ENCODE data around the gene COLEC11.
"Not testable (repeated sequence)": the region's sequence is repeated elsewhere in the genome, so short reads cannot be mapped to it uniquely, and the experiment has no call there.

The COLEC11 gene

DNA sequence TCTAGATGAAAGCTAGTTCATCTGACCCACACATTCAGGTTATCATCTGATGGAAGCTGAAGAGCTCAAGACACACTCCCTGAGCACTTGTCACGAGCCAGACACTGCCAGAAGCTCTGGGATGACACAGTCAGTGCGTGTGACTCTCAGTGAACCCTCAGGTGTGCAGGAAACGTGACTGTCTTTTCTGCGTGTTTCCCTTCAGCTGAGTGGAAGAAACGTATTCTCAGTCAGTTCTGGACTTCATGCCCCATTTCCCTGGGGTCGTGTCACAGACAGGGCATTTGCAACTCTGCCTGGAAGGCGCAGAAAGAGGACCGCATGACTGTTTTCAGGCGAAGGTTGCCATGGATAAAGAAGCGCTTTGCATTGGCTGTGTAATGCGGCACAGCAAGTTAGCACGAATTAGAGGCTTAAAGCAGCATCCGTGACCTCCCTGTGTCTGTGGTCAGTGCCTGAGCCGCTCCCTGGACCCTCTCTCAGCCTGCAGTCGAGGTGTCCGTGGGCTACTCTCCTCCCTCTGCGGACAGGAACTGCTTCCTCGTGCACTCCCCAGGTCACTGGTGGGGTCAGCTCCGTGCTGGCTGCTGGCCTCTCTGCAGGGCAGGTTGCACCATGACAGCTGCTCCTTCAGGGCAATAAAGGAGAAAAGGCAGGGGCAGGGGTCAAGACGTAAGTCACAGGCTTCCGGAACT lies 59.8 kb downstream of the COLEC11 start:
- no peak for DNase-seq (ENCODE audit: low read depth)

DNA sequence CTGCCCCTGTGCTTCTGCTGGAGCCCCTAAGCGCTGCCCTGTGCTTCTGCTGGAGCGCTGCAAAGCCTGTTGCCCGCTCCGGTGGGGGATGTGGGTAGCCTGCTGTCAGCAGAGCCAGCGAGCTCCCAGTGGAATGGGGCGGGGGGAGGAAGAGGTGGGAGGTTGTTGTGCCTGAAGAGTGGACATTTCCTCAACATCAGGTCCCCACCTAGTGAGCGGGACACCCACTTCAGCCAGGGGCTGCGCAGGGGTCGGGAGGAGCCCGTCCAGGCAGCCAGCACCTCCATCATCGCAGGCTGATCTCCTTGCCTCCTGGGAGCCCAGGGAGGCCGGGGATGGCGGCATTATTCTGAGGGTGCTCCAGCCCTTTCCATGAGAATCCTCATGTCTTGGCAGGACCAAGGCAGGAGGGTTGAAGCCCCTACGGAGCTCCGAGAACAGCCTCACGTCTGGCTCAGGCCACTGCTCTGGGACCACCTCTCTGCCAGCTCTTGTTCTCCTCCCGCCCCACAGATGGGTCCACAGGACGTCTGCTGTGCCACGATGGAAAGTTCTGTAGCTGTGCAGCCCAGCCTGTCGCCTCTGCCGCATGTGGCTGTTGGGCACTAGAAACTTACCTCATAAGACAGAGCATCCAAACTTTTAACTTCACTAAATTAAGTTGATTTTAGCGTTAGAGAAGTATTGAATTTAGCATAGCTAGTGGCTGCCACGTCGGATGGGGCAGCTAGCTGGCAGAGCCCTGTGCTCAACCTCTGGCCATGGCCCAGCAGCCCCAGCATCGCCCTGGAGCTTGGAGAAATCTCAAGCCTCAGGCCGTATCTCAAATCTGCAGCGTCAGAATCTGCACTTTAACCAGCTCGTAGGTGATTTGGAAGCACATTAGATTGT lies 61.2 kb downstream of the COLEC11 start:
- DNase-seq (ENCODE audit: low read depth) = no peak

DNA sequence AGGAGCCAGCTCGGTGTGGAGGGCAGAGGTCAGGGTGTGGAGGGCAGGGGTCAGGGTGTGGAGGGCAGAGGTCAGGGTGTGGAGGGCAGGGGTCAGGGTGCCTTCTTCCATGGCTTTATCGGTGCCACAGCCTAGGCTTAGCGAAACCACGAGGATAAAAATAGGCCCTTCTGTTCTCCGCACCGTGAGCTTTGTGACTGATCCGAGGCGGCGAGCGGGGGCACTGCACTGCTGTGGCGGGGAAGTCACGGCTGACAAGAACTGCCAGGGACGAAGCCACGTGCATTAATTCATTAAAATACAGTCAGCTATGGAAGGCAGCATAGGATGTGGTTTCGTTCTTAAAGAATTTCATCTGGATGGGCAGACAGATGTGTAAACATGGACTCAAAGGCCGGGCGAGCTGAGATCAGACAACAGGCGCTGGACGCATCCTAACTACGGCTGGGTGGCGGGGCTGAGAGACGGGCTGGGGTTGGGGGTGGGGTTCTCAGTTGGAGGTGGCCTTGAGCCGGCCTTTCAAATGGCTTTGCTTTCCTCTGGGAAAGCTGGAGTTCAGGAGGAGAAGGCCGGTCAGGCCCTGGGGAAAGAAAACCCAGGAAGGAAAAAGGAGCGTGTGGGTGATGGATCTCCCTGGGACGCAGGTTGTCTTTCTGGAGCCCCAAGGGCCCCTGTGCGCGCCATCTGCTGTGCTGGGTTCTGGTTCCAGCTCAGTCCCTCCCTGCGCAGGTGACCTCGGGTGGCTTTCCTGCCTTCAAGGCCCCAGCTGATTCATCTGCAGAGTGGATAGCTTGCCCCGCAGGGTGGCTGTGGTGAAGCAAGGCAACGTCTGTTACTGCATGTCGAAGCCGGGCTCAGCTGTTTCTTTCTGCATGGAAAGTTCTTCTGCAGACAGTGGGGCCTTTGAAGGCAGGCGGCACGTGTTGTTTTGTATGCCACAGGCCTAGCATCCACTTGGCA lies 62.1 kb downstream of the COLEC11 start:
- no peak for DNase-seq (ENCODE audit: low read depth)

DNA sequence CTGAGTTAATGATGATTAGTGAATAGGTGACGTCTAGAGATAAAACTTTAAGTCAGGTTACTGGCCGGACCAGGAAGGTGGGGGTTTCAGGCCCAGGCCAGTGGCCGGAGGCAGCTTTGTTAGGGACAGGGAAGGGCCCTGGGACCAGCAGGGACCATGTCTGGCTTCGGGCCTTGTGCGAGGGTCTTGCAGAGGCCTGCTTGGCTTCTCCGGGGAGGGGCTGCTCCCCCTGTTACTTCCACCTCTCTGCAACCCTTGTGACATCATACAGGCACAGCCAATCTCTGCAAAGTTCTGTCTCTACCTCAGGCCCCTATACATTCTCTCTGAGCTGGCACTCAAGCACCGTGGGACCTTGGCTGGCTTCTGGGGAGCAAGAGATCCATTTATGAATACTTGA lies 63.0 kb downstream of the COLEC11 start, which contains the start of gene ALLC:
ALLC (plus strand) TSS at position 320 of the 400 bp plus-strand sequence. CDS start 12,958 bp downstream, outside the sequence.
- no peak for DNase-seq (ENCODE audit: low read depth)

DNA sequence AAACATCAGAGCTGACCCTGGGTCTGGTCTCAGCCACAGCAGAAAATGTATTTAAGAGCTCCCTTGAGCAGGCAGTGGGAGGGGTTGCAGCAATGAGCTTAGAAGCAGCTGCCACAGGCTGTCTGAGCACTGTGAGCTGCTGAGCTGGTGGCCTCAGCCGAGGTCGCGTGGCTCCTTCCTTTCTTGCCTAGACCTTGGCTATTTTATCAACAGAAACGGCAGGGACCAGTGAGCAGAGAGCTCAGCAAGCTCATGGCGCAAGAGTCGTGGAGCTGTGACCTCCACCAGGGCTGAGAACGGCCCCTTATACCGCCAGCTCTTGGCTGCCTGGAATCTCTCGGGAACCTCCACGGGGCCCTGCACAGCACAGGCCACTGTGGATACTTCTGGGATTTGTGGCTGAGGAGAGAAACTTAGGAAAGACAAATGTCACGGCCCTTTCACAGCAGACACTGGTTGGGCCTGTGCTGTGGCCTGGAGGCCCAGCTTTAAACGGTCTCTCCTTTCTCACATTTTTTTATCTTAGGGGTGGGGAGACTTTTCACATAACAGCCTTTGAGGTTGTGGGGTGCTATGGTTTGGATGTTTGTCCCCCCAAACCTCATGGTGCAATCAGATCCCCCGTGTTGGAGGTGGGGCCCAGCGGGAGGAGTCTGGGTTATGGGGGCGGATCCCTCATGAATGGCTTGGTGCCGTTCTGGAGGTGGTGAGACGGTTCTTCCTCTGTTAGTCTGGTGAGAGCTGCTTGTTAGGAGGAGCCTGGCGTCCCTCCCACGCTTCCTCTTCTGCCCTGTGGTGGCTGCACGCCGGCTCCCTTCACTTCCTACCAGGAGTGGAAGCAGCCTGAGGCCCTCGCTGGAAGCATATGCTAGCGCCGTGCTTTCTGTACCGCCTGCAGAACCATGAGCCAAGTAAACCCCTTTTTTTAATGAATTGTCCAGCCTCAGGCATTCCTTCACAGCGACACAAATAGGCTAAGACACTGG lies 64.8 kb downstream of the COLEC11 start:
- no peak for DNase-seq (ENCODE audit: low read depth)

DNA sequence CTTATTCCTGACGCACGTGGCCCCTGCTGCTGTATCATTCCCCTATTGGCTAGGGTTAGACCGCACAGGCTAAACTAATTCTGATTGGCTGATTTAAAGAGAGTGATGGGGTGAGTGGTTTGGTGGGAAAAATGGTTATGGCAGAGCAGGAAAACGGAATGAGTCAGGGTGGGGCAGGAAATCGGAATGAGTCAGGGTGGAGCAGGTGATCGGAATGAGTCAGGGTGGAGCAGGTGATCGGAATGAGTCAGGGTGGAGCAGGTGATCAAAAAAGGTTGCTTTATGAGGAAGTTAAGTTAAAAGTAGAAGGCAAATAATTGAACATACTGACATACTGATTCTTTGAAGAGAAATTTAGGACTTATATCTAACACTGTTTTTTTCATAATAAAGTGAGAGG lies 65.7 kb downstream of the COLEC11 start:
- DNase-seq (ENCODE audit: low read depth) = not testable (repeated sequence)

DNA sequence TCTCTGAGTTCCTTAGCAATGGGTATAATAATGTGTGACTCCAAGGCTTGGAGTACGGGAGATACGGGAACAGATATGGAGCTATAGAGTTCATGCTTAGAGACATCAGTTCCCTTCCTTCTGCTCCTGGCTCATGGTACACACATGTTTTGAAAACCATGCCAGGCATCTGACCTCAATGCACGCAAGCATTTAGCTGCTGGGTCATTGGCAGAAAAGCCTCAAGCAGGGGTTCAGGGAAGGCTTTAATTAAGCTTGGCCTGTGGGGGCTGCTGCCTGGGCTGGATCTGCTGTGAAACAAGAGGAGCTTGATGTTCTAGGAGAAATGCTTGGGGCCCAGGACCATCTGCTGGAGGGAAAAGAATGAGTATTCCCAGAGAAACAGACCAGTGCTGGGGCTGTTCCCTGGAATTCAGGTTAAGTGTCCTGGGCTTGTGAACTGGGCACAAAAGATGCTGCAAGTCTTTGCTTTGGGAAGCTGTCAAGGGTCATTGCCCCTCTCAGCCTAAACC lies 66.3 kb downstream of the COLEC11 start:
- no peak for DNase-seq (ENCODE audit: low read depth)

DNA sequence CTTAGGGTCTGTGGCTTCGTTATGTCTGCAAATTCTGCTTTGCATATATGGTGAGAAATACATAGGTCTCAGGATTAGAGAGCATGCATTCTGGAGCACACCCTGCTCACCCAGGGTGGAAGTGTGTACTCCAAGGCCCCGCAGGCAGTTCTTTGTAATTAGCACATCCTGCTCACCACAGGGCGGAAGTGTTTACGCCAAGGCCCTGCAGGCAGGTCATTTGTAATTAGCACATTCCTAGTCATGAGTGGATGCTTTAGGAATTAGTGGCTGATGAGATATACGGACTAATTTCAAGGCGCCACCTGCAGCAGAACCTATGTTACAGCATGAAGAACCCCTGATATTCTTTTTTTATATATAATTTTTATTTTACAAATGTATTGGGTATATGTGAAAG lies 67.3 kb downstream of the COLEC11 start:
- DNase-seq (ENCODE audit: low read depth) = no peak

DNA sequence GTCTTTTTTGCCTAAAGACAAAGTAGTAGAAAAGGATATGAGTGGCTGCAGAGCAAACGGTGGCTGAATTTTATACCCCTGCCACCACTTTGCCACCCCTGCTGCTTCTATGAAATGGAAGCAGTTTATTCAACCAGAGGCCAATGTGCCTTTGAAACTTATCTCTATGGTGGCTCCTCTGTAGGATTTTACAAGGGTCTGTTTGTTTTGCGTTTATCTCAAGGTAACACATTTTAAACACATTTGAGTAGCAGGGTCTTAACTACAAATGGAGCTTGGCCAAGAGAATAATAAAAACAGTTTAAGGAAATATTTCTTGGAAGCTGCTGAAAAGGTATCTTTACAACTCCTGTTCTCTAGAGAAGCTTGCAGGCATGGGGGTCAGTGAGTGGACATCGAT lies 69.2 kb downstream of the COLEC11 start:
- DNase-seq (ENCODE audit: low read depth) = no peak

DNA sequence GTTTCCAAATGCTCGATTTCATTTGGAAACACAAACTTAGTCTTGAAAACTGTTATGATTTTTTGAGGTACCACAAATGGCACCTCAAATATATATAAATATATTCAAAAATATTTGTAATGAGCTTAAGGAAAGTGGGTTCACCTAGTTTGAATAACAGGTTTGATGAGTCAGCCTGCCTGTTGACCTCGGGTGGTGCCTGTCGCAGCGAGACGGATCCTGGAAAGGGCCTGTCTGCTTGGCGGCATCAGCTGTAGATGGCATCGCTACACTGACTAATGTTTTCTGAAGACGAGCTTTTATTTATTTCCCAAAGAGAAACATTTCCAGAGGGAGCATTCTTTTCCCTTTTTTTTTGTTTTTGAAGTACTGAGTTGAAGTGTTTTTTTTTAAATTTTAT lies 70.0 kb downstream of the COLEC11 start:
- no peak for DNase-seq (ENCODE audit: low read depth)

DNA sequence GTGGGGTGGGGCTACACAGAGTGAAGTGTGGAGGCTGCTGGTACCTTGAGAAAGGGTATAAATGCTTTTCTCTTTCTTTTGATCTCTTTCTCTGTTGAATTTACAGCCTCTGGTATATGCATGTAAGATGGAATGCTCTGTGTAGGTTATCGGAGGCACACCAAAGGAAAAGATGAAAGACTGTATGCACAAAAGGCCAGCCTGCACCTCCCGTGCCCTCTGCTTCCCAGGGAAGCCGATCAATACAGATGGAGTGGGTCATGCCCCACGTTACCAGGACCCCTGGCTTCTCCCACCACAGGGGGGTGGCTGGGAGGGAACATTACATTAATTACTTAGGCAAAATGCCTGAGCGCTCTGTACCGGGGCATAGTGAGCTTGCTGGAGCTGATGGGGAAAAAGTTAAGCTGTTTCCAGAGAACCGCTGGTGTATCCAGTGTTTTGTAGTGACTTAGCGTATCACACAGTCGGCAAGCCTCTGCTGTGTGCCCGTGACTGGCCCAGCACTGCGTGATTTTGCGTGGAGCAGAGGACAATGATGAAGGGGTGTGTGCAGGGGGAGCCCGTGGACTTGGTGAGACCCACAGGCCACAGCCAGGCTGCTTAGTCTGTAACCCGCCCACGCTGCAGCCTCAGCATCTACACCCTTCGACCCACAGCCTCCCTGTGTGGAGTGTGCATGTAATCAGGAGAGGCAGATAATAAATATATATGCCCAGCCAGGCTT lies 71.1 kb downstream of the COLEC11 start:
- no peak for DNase-seq (ENCODE audit: low read depth)

DNA sequence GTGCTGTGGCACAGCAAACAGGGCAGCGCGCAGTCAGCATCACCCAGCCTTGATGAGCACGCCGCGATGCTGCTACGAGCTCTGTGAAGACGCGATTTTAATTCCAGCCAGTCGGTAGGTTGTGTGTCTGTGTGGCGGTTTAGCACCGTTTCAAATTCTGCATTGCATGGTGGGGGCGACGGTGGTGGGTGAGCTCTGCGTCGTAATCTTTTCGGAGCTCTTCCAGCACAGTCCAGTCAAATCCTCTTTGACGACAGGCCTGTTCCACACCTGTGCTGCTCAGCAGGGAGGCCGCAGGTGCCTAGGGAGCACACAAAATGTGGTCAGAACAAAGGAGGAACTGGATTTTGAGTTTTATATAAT lies 71.7 kb downstream of the COLEC11 start:
- DNase-seq (ENCODE audit: low read depth) = no peak

DNA sequence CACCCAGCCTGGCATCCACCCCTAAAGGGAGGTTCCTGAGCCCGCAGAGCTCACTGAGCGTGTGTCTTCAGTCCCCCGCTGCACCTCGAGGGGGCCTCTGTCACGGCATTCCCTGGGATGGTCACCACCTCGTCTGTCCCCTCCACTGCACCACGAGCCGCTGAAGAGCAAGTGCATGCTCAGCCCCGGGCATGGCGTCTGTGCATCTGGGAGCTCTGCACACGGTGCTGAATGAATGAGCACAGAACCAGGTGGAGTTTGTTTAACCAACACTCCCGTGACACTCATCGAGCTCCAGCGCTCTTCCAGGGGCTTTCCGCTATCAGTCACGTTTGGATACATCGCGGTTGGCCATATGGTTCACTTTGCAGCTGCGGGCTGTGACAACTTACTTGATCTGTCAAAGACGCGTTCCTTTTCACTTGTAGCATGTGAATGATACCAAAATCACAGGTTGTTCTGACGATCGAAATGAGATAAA lies 72.3 kb downstream of the COLEC11 start:
- no peak for DNase-seq (ENCODE audit: low read depth)

DNA sequence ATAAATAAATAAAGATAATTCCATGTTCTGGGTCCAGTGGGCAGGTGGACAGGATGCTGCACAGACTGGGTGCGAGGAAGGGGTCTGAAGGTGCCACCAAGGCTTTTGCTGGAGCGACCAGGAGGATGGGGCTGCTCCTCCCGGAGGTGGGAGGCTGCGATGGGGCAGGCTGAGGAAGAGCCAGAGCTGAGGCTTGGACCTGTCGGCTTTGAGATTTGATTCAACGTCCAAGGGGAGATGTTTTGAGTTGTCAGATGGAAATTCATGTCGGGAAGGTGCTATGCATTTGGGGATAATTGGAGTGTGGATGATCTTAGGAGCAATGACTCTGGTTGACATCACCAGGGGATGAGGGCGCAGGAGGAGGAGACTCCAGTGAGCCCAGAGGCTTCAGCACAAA lies 74.7 kb downstream of the COLEC11 start:
- no peak for DNase-seq (ENCODE audit: low read depth)

DNA sequence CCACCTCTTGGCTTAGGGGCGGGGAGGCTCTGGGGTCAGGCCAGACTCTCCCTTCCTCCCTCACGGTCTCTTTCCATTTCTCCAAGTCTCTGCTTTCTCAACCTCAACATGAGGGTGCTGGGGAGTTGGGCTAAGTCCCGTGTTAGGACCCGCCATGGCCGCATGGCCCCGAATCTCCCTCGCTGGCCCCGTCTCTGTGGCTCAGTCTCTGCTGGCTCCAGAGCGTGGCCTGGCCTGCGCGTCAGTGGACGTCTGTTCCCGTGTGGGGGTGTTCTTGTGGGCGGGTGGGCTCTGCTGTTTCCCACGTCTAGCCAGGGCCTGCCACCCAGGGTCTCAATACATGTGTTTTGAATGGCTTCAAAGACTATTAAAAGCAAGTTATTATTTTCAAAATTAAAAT lies 75.5 kb downstream of the COLEC11 start:
- no peak for DNase-seq (ENCODE audit: low read depth)

DNA sequence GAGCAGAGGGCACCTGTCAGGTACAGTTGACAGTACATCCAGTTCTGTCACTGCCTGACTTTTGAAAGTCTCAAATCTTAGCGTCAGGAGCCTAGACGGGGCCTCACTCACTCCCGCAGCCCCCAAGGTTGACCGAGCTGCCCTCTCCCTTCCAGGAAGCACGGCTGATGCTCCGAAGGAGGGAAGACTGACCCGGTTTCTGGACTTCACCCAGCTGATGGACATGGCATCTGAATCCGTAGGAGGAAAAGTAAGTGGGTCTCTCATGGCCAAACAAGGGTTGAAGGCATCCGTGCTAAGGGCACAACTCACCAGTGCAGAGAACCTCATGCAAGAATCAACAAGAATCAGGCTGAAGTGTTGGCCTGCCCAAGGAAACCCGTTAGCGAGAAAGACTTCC lies 76.0 kb downstream of the COLEC11 start:
- DNase-seq (ENCODE audit: low read depth) = no peak

DNA sequence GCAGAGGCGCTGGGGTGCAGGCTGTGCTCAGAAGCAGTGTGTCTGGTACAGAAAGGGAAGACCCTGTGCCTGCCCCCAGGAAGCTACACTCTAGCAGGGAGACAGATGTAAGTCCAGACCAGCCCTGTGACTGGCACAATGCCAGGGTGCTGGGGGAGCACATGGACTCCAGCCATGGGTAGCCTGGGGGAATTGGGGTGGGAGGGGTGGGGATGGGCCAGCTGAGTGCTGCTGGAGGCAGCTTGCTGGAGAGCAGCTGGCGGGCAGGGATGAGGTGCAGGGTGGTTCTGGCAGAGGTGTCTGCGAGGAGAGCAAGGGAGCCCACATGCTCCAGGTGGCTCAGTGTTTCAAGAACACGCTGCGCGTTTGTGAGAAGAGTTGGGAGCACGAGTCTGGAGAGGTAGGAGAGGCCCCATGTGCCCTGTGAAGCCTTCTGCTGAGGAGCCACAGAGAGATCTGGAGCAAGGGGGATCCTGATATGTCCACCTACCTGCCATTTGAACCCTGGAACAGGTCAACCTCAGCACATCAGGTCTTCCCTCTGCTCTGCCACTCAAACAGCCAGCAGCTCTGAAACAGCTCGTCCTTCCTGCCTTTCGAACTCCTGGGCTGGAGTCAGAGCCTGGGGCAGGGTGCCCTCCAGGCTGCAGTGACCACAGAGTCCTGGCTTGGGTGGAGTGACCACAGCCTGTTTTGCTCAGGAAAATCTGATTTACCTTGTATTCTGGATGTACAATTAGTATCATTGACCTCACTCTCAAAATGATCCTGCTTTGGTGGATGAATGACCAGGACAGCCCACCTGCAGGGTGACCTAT lies 78.2 kb downstream of the COLEC11 start:
- DNase-seq (ENCODE audit: low read depth) = no peak

DNA sequence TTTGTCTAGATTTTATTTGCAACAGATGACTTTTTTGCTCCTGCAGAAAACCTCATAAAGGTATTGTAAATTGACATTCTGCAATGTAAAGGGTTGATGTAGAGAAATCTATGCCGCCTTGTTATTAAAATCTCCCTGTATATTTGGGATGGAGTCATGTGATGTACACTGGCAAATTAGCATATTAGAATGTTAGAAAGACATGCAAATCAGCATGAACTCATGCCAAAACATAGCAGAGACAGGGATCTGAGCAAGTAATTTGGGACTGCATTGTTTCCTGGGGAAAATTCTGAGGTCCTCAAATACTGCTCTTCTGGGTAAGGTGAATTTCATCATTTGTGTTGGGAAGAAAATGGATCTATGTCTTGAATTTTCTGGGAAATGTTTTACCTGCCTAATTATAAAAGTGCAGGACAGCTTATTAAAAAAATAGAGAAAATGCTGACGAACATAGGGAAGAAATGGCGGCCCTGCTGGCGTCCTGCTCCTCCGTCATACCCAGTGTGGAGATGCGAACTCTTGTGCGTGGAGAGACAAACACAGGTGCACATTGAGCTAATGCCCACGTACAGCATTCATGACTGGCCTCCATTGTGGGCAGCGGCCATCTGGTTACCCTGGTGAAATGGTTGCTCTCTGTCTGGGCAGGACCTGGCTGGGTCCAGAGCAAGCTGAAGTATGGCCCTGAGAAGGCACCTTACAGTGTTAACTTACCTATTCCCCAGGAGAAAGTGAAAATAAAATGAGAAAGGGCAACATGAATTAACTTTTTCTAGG lies 79.3 kb downstream of the COLEC11 start:
- no peak for DNase-seq (ENCODE audit: low read depth)

Data from HS-5 (cell line).